ENCODE measurements around the gene MFSD2A.
A peak's percentile ranks its signal among the peaks of the same experiment; 100 is the strongest.

The MFSD2A gene

DNA sequence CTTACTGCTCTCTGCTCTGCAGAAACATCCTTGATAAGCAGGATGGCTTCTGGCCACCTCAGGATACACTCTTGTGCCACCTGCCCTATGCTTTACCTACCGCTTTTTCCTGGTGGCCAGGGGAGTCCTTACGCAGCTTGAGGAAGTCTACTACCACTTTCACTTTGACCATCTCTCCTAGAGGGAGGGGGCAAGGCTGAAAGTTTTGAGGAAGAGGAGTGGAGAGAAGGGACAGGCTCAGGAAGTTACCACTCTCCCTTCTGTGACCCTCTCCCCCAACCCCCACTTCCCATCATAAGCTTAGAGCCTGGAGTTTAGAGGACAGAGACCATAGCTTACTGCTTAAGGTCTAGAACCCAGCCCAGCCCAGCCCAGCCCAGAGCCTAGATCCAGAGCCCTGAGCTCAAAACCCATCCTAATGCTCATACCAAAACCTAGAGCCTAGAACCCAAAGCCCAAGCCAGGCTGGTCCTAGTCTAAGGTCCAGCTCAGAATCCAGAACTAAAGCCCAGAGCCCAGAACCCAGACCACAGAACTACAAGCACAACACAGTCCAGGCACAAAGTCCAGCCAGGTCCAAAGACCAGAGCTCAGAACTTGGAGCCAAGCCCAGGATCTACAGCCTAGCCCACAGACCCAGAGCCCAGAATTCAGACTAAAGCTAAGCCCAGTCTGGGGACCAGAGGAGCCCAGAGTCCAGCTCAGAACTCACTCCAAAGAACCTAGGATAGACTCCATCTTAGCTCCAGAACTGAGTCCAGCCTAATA is 18.0 kb upstream of the MFSD2A start:
- Histone ChIP-seq H3K27me3 (no peaks in the 10 kb centered on the region), H3K27ac (peak overlapping the region; percentile 89), H3K9me3 (no peaks in the 10 kb centered on the region), H3K36me3 (no peaks in the 10 kb centered on the region), H3K4me3 (ENCODE audit: low read depth in 1 of 2, low read length in 1 of 2) (peak overlapping the region; percentile 53 to 56), H3K4me1 (ENCODE audit: control insufficient read depth in 1 of 2, insufficient read depth in 1 of 2, low read depth in 1 of 2, low read length in 1 of 2) (peaks cover 77 to 82% of the 10 kb centered on the region in 2 experiments)
- TF ChIP-seq CTCF (IDR thresholded peaks at IDR 0.05) = peak; percentile 63

DNA sequence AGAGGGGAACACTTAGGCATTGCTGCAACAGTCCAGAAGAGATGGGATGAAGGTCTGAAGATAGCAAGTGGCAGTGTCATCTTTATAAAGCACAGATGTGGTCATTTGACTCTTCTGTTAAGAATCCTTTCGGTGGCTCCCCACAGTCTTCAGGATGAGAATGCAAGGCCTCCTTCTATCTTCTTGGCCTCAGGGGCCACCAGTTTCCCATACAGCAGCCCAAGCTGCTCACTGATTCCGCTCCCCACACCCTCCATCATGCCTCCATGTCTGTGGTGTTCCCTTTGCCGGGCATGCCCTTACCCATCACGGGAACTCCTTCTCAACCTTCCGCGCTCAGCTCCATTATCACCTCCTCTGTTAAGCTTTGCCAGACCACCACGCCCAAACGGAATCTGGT is 16.1 kb upstream of the MFSD2A start:
- Histone ChIP-seq H3K4me1 (ENCODE audit: control insufficient read depth in 1 of 2, insufficient read depth in 1 of 2, low read depth in 1 of 2, low read length in 1 of 2) (peaks cover 64 to 66% of the 10 kb centered on the region in 2 experiments), H3K36me3 (no peaks in the 10 kb centered on the region), H3K27me3 (no peaks in the 10 kb centered on the region), H3K9me3 (no peaks in the 10 kb centered on the region), H3K27ac (no peak overlapping the region), H3K4me3 (ENCODE audit: low read depth in 1 of 2, low read length in 1 of 2) (no peak overlapping the region)
- TF ChIP-seq CTCF (IDR thresholded peaks at IDR 0.05) = no peak

GRCh38 chr1:39940253-39940652 is 14.7 kb upstream of the MFSD2A start:
- H3K27me3 ChIP-seq = no peaks in the 10 kb centered on the region
- TF ChIP-seq CTCF (IDR thresholded peaks at IDR 0.05) = no peak
- no peaks in the 10 kb centered on the region for H3K36me3 ChIP-seq
- H3K4me1 ChIP-seq (ENCODE audit: control insufficient read depth in 1 of 2, insufficient read depth in 1 of 2, low read depth in 1 of 2, low read length in 1 of 2) = peaks cover 50 to 52% of the 10 kb centered on the region in 2 experiments
- peak overlapping the region; percentile 69 for H3K27ac ChIP-seq
- H3K9me3 ChIP-seq = no peaks in the 10 kb centered on the region
- peak overlapping the region in 1 of 2 experiments; percentile 7 for H3K4me3 ChIP-seq (ENCODE audit: low read depth in 1 of 2, low read length in 1 of 2)

- Histone ChIP-seq H3K4me3 (ENCODE audit: low read depth in 1 of 2, low read length in 1 of 2) (peak overlapping the region in 1 of 2 experiments; percentile 7), H3K36me3 (no peaks in the 10 kb centered on the region), H3K4me1 (ENCODE audit: control insufficient read depth in 1 of 2, insufficient read depth in 1 of 2, low read depth in 1 of 2, low read length in 1 of 2) (peaks cover 40 to 43% of the 10 kb centered on the region in 2 experiments), H3K9me3 (no peaks in the 10 kb centered on the region), H3K27me3 (no peaks in the 10 kb centered on the region), H3K27ac (peak overlapping the region; percentile 69)
- TF ChIP-seq CTCF (IDR thresholded peaks at IDR 0.05) = no peak
These were observed 13.7 kb upstream of the MFSD2A start for GRCh38 chr1:39940980-39941871.

- H3K4me3 ChIP-seq (ENCODE audit: low read depth in 1 of 2, low read length in 1 of 2) = no peak overlapping the region
- H3K27ac ChIP-seq = no peak overlapping the region
- no peaks in the 10 kb centered on the region for H3K27me3 ChIP-seq
- no peaks in the 10 kb centered on the region for H3K9me3 ChIP-seq
- H3K4me1 ChIP-seq (ENCODE audit: control insufficient read depth in 1 of 2, insufficient read depth in 1 of 2, low read depth in 1 of 2, low read length in 1 of 2) = peaks cover 20 to 23% of the 10 kb centered on the region in 2 experiments
- no peaks in the 10 kb centered on the region for H3K36me3 ChIP-seq
- TF ChIP-seq CTCF (IDR thresholded peaks at IDR 0.05) = no peak
These were observed 11.3 kb upstream of the MFSD2A start for GRCh38 chr1:39943471-39944290.

Data from neutrophil (primary cell).